H9 (cell line): ENCODE results near the gene CTNNA1. TPM values are rescaled to one million over a fixed set of nuclear protein-coding genes. Genes with fewer than 3 reads are reported as not detected.

Experiments used
- DNase-seq: peaks from one replicate; pipeline ENCODE4 v3.0.0-alpha.2; 2017
- H2AFZ ChIP-seq: one replicate; pipeline ENCODE4 v1.6.1; 2013; ENCODE audit warnings: mild to moderate bottlenecking, low read length, control low read depth, moderate library complexity
- H2AK5ac ChIP-seq: 2 replicates; pipeline ENCODE4 v1.6.1; 2013; ENCODE audit warnings: low read length, control low read depth, mixed read lengths; ENCODE audit not compliant: insufficient read length
- H2BK120ac ChIP-seq: one replicate; pipeline ENCODE4 v1.6.1; 2013; ENCODE audit warnings: low read depth, mild to moderate bottlenecking, low read length, control low read depth, inconsistent platforms; ENCODE audit not compliant: poor library complexity, severe bottlenecking
- H2BK12ac ChIP-seq: 2 replicates; pipeline ENCODE4 v1.6.1; 2013; ENCODE audit warnings: low read length, control low read depth, mixed read lengths, low read depth; ENCODE audit not compliant: insufficient read length
- H2BK15ac ChIP-seq: 2 replicates; pipeline ENCODE4 v1.6.1; 2013; ENCODE audit warnings: low read depth, low read length, control low read depth
- H2BK20ac ChIP-seq: one replicate; pipeline ENCODE4 v1.6.1; 2013; ENCODE audit warnings: low read depth, mild to moderate bottlenecking, low read length, control low read depth, inconsistent platforms; ENCODE audit not compliant: poor library complexity, severe bottlenecking
- H2BK5ac ChIP-seq: 2 replicates; pipeline ENCODE4 v1.6.1; 2013; ENCODE audit warnings: low read length, control low read depth, mixed read lengths; ENCODE audit not compliant: insufficient read length
- H3K14ac ChIP-seq: 2 replicates; pipeline ENCODE4 v1.6.1; 2013; ENCODE audit warnings: low read length, control low read depth; ENCODE audit not compliant: insufficient read depth
- H3K18ac ChIP-seq: 2 replicates; pipeline ENCODE4 v1.6.1; 2013; ENCODE audit warnings: low read depth, mild to moderate bottlenecking, mixed read lengths, low read length, control low read depth; ENCODE audit not compliant: insufficient read length
- H3K23ac ChIP-seq: 2 replicates; pipeline ENCODE4 v1.6.1; 2013; ENCODE audit warnings: low read length, control low read depth, mixed read lengths, low read depth; ENCODE audit not compliant: insufficient read length
- H3K23me2 ChIP-seq: 2 replicates; pipeline ENCODE4 v1.6.1; 2013; ENCODE audit warnings: low read depth, mild to moderate bottlenecking, mixed read lengths, low read length, control low read depth; ENCODE audit not compliant: insufficient read length, poor library complexity, severe bottlenecking
- H3K27ac ChIP-seq: 2 replicates; pipeline ENCODE4 v1.5.1; 2013; ENCODE audit warnings: low read length, control low read depth, mixed read lengths, low read depth; ENCODE audit not compliant: insufficient read length
- H3K27me3 ChIP-seq: 2 replicates; pipeline ENCODE4 v1.6.1; 2013; ENCODE audit warnings: low read length, control low read depth, inconsistent platforms; ENCODE audit not compliant: insufficient read depth
- H3K4ac ChIP-seq: 2 replicates; pipeline ENCODE4 v1.6.1; 2013; ENCODE audit warnings: low read depth, mild to moderate bottlenecking, control low read depth, inconsistent platforms, low read length, moderate library complexity
- H3K4me1 ChIP-seq: 2 replicates; pipeline ENCODE4 v1.6.1; 2013; ENCODE audit warnings: low read length, control low read depth, inconsistent platforms; ENCODE audit not compliant: insufficient read depth
- H3K4me2 ChIP-seq: 2 replicates; pipeline ENCODE4 v1.6.1; 2013; ENCODE audit warnings: low read length, control low read depth, mixed read lengths; ENCODE audit not compliant: insufficient read length, insufficient read depth
- H3K56ac ChIP-seq: 2 replicates; pipeline ENCODE4 v1.6.1; 2013; ENCODE audit warnings: low read depth, mild to moderate bottlenecking, mixed read lengths, low read length, control low read depth; ENCODE audit not compliant: insufficient read length
- H3K79me1 ChIP-seq: 2 replicates; pipeline ENCODE4 v1.6.1; 2013; ENCODE audit warnings: low read depth, mild to moderate bottlenecking, moderate library complexity, low read length, control low read depth, inconsistent platforms; ENCODE audit not compliant: insufficient read depth, poor library complexity, severe bottlenecking
- H3K79me2 ChIP-seq: 2 replicates; pipeline ENCODE4 v1.6.1; 2013; ENCODE audit warnings: low read length, control low read depth, inconsistent platforms; ENCODE audit not compliant: insufficient read depth
- H3K9ac ChIP-seq: 2 replicates; pipeline ENCODE4 v1.6.1; 2013; ENCODE audit warnings: low read length, control low read depth, mixed read lengths; ENCODE audit not compliant: insufficient read length; ENCODE audit errors: extremely low read depth
- H3K9me3 ChIP-seq: one replicate; pipeline ENCODE4 v1.6.1; 2013; ENCODE audit warnings: low read depth, low read length, inconsistent platforms; ENCODE audit not compliant: control insufficient read depth
- H3T11ph ChIP-seq: one replicate; pipeline ENCODE4 v1.6.1; 2013; ENCODE audit warnings: mild to moderate bottlenecking, low read length, control low read depth, inconsistent platforms
- H4K20me1 ChIP-seq: one replicate; pipeline ENCODE4 v1.6.1; 2013; ENCODE audit not compliant: control insufficient read depth, insufficient read length, insufficient read depth
- H4K5ac ChIP-seq: 2 replicates; pipeline ENCODE4 v1.6.1; 2013; ENCODE audit warnings: low read depth, mild to moderate bottlenecking, mixed read lengths, low read length, control low read depth; ENCODE audit not compliant: insufficient read length
- H4K8ac ChIP-seq: replicated peaks from 2 replicates; pipeline ENCODE4 v1.6.1; 2013; ENCODE audit warnings: low read length, control low read depth, mixed read lengths, low read depth; ENCODE audit not compliant: insufficient read length
- H4K91ac ChIP-seq: 2 replicates; pipeline ENCODE4 v1.6.1; 2013; ENCODE audit warnings: low read depth, mild to moderate bottlenecking, moderate library complexity, mixed read lengths, low read length, control low read depth; ENCODE audit not compliant: insufficient read length
- H3K27ac Mint-ChIP-seq, 3 experiments: 2 replicates in 2 of 3; 3 replicates in 1 of 3; pipeline ENCODE4 v1.8.0; 2020 to 2021; ENCODE audit warnings: mixed read lengths in 3 of 3, mild to moderate bottlenecking in 1 of 3, moderate library complexity in 1 of 3
- H3K27me3 Mint-ChIP-seq: 2 replicates; pipeline ENCODE4 v1.8.0; 2021; ENCODE audit warnings: low read depth, mild to moderate bottlenecking, moderate library complexity, mixed read lengths
- H3K36me3 Mint-ChIP-seq, 3 experiments: 2 replicates in 2 of 3; 3 replicates in 1 of 3; pipeline ENCODE4 v1.8.0; 2020 to 2021; ENCODE audit warnings: low read depth in 3 of 3, mixed read lengths in 3 of 3; ENCODE audit not compliant: insufficient read depth in 1 of 3
- H3K4me1 Mint-ChIP-seq, 2 experiments: 2 replicates each; pipeline ENCODE4 v1.8.0; 2020; ENCODE audit warnings: mixed read lengths in 2 of 2
- H3K4me3 Mint-ChIP-seq, 2 experiments: 2 replicates in 1 of 2; 3 replicates in 1 of 2; pipeline ENCODE4 v1.8.0; 2020 to 2021; ENCODE audit warnings: mild to moderate bottlenecking in 2 of 2, mixed read lengths in 2 of 2, moderate library complexity in 1 of 2
- H3K9me3 Mint-ChIP-seq, 2 experiments: 2 replicates in 1 of 2; 3 replicates in 1 of 2; pipeline ENCODE4 v1.8.0; 2020; ENCODE audit warnings: mild to moderate bottlenecking in 2 of 2, mixed read lengths in 2 of 2, moderate library complexity in 1 of 2
- CTCF ChIP-seq: fragments of 200-600 bp; sonication (generic); conservative IDR thresholded peaks from 3 replicates; pipeline ENCODE4 v1.8.0; 2021; ENCODE audit warnings: antibody characterized with exemption, mild to moderate bottlenecking
- WGBS: extraction: QIAGEN DNeasy Blood & Tissue Kit; methylation state at CpG from one replicate; pipeline ENCODE4 v1.1.7; 2013; ENCODE audit warnings: missing lambda C conversion rate, low lambda C conversion rate, mixed read lengths; ENCODE audit not compliant: insufficient read length; ENCODE audit errors: extremely low coverage; 5-methylcytosine and 5-hydroxymethylcytosine counted together
- total RNA-seq: library from RNA; stranded (reverse); gene quantifications from 2 replicates; pipeline ENCODE4 v1.2.1, GENCODE V29; 2021

CTNNA1 gene
- total RNA-seq, 1 experiment from 2014 or later, result 354 TPM

- H3K79me1 ChIP-seq, result peaks cover 6% of the 10 kb centered on the region
- H3K23me2 ChIP-seq, result no peaks in the 10 kb centered on the region
- no peak overlapping the region for H3K56ac ChIP-seq
- peaks cover 3% of the 10 kb centered on the region; the same call in 1 of the 2 replicates for H3K4me1 ChIP-seq
- H2BK120ac ChIP-seq, result no peak overlapping the region
- no peak overlapping the region for H3K18ac ChIP-seq
- H3K27ac ChIP-seq, result no peak overlapping the region
- H2BK15ac ChIP-seq, result no peak overlapping the region
- DNase-seq, result no peak
- TF ChIP-seq CTCF, result no peak
- no peak overlapping the region for H2AK5ac ChIP-seq
- no peak overlapping the region for H3K14ac ChIP-seq
- H3K27me3 ChIP-seq, result no peaks in the 10 kb centered on the region
- H3K9me3 ChIP-seq, result no peaks in the 10 kb centered on the region
- no peak overlapping the region for H3K9ac ChIP-seq
- H2AFZ ChIP-seq, result no peak overlapping the region
- Mint-ChIP-seq H3K4me1 (peaks cover 69 to 74% of the 10 kb centered on the region in 2 experiments), H3K36me3 (peaks cover 0 to 11% (median 11%) of the 10 kb centered on the region in 3 experiments; a peak in 5 of 7 replicates), H3K9me3 (no peaks in the 10 kb centered on the region; a peak in 1 of 5 replicates), H3K27ac (peak overlapping the region in 2 of 3 experiments; percentile 21 to 46; a peak in 2 of 7 replicates), H3K27me3 (no peaks in the 10 kb centered on the region), H3K4me3 (no peak overlapping the region)
- no CpG with 5 or more reads among the region's 1 CpG for WGBS
- no peaks in the 10 kb centered on the region; the same call in 1 of the 2 replicates for H3K79me2 ChIP-seq
- no peak overlapping the region for H3K4me2 ChIP-seq
- no peak overlapping the region for H2BK12ac ChIP-seq
- no peak overlapping the region for H2BK20ac ChIP-seq
- no peak overlapping the region for H3K4ac ChIP-seq
- H2BK5ac ChIP-seq, result no peak overlapping the region
- H4K20me1 ChIP-seq, result no peaks in the 10 kb centered on the region
- H4K91ac ChIP-seq, result no peak overlapping the region
- H4K5ac ChIP-seq, result no peak overlapping the region
- no peak overlapping the region for H4K8ac ChIP-seq
- H3K23ac ChIP-seq, result no peak overlapping the region
- no peak overlapping the region for H3T11ph ChIP-seq
These were observed 115.8 kb downstream of the CTNNA1 start for GRCh38 chr5:138869038-138869437.
